SK-N-SH (cell line): ENCODE measurements around the gene POU2AF1.

Experiments used
- CHD2 ChIP-seq: fragments of 150-350 bp; IDR thresholded peaks from 2 replicates; pipeline ENCODE4 v1.6.1; 2018; ENCODE audit warnings: low read length; ENCODE audit not compliant: partially characterized antibody
- CTCF ChIP-seq: fragments of 200-600 bp; sonication (generic); IDR thresholded peaks from 2 replicates; pipeline ENCODE4 v1.6.1; 2017; ENCODE audit warnings: antibody characterized with exemption, mild to moderate bottlenecking, moderate library complexity
- EP300 ChIP-seq, 2 experiments: IDR thresholded peaks; 2 replicates each; pipeline versions ENCODE4 v1.4.0 to v1.6.1; 2012; ENCODE audit warnings: borderline replicate concordance in 1 of 2, low read depth in 1 of 2, low read length in 1 of 2
- EZH2phosphoT487 ChIP-seq: fragments of 200-600 bp; sonication (generic); IDR thresholded peaks from 2 replicates; pipeline ENCODE4 v1.6.1; 2017; ENCODE audit warnings: low read depth, mixed run types, mild to moderate bottlenecking, antibody characterized with exemption, moderate library complexity, borderline replicate concordance
- FOSL2 ChIP-seq: IDR thresholded peaks from 2 replicates; pipeline ENCODE4 v1.4.0; 2012; ENCODE audit warnings: low read depth, mild to moderate bottlenecking, moderate library complexity, borderline replicate concordance
- FOXM1 ChIP-seq: IDR thresholded peaks from 2 replicates; pipeline ENCODE4 v1.4.0; 2012; ENCODE audit warnings: low read depth, mild to moderate bottlenecking
- MXI1 ChIP-seq: IDR thresholded peaks from 2 replicates; pipeline ENCODE4 v1.6.1; 2012; ENCODE audit warnings: mild to moderate bottlenecking, low read depth, low read length, improper control_type of control experiment
- REST ChIP-seq: IDR thresholded peaks from 2 replicates; pipeline ENCODE4 v1.6.1; 2012; ENCODE audit warnings: mild to moderate bottlenecking, low read depth, low read length, moderate library complexity
- SIN3A ChIP-seq: IDR thresholded peaks from 2 replicates; pipeline ENCODE4 v1.6.1; 2012; ENCODE audit warnings: low read depth, mild to moderate bottlenecking, low read length, moderate library complexity, borderline replicate concordance
- TCF12 ChIP-seq: IDR thresholded peaks from 2 replicates; pipeline ENCODE4 v1.4.0; 2012

GRCh38 chr11:111325259-111325658 is 53.8 kb downstream of the POU2AF1 start:
- TF ChIP-seq FOXM1: no peak
- no peak for TF ChIP-seq CTCF
- TF ChIP-seq FOSL2: no peak
- no peak for TF ChIP-seq CHD2
- TF ChIP-seq TCF12: no peak
- no peak for TF ChIP-seq EP300 (IDR thresholded peaks at IDR 0.05; ENCODE audit: borderline replicate concordance in 1 of 2, low read depth in 1 of 2, low read length in 1 of 2)
- no peak for TF ChIP-seq MXI1
- TF ChIP-seq REST: no peak
- no peak for TF ChIP-seq EZH2phosphoT487
- TF ChIP-seq SIN3A: no peak
